ENCODE data around the gene USP47. TPM values are rescaled to one million over a fixed set of nuclear protein-coding genes. Genes with fewer than 3 reads are reported as not detected.

The USP47 gene
- polyA plus RNA-seq, 1 donor from 2014 or later, result 92.6 TPM

GRCh38 chr11:11805228-11805627 is 36.5 kb upstream of the USP47 start:
- Histone ChIP-seq H3K36me3 (ENCODE audit: insufficient read depth, low read length) (no peaks in the 10 kb centered on the region), H3K4me3 (ENCODE audit: low read length) (no peak overlapping the region), H3K27me3 (ENCODE audit: insufficient read depth, low read depth, low read length) (no peaks in the 10 kb centered on the region), H3K79me2 (replicated peaks; ENCODE audit: insufficient read depth, low read length) (no peaks in the 10 kb centered on the region), H3K9me2 (ENCODE audit: insufficient read depth, low read length) (no peaks in the 10 kb centered on the region), H3K27ac (ENCODE audit: low read length) (no peak overlapping the region), H3K9me3 (ENCODE audit: low read length) (no peaks in the 10 kb centered on the region), H4K20me1 (ENCODE audit: insufficient read depth) (no peaks in the 10 kb centered on the region), H3F3A (ENCODE audit: insufficient read depth, low read length, poor library complexity, severe bottlenecking) (no peaks in the 10 kb centered on the region), H3K4me2 (ENCODE audit: low read length) (no peak overlapping the region), H3K9ac (ENCODE audit: low read length) (no peak overlapping the region), H2AFZ (ENCODE audit: low read depth, low read length) (no peak overlapping the region)
- TF ChIP-seq POLR2AphosphoS5 (IDR thresholded peaks at IDR 0.05) (no peak), EP300 (conservative IDR thresholded peaks at IDR 0.05; ENCODE audit: poor library complexity, severe bottlenecking) (no peak), EZH2 (IDR thresholded peaks at IDR 0.05; ENCODE audit: borderline replicate concordance, insufficient read depth, low read length, poor library complexity, severe bottlenecking) (no peak), TAF1 (IDR thresholded peaks at IDR 0.05; ENCODE audit: low read depth) (no peak), MXI1 (conservative IDR thresholded peaks at IDR 0.05; ENCODE audit: poor library complexity, severe bottlenecking) (no peak), RAD21 (conservative IDR thresholded peaks at IDR 0.05) (no peak), SMC3 (conservative IDR thresholded peaks at IDR 0.05; ENCODE audit: poor library complexity) (no peak)
- TF ChIP-seq, protein P1, sequence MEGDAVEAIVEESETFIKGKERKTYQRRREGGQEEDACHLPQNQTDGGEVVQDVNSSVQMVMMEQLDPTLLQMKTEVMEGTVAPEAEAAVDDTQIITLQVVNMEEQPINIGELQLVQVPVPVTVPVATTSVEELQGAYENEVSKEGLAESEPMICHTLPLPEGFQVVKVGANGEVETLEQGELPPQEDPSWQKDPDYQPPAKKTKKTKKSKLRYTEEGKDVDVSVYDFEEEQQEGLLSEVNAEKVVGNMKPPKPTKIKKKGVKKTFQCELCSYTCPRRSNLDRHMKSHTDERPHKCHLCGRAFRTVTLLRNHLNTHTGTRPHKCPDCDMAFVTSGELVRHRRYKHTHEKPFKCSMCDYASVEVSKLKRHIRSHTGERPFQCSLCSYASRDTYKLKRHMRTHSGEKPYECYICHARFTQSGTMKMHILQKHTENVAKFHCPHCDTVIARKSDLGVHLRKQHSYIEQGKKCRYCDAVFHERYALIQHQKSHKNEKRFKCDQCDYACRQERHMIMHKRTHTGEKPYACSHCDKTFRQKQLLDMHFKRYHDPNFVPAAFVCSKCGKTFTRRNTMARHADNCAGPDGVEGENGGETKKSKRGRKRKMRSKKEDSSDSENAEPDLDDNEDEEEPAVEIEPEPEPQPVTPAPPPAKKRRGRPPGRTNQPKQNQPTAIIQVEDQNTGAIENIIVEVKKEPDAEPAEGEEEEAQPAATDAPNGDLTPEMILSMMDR (IDR thresholded peaks at IDR 0.05; ENCODE audit: poor library complexity, severe bottlenecking), result no peak
- TF ChIP-seq, protein P2, sequence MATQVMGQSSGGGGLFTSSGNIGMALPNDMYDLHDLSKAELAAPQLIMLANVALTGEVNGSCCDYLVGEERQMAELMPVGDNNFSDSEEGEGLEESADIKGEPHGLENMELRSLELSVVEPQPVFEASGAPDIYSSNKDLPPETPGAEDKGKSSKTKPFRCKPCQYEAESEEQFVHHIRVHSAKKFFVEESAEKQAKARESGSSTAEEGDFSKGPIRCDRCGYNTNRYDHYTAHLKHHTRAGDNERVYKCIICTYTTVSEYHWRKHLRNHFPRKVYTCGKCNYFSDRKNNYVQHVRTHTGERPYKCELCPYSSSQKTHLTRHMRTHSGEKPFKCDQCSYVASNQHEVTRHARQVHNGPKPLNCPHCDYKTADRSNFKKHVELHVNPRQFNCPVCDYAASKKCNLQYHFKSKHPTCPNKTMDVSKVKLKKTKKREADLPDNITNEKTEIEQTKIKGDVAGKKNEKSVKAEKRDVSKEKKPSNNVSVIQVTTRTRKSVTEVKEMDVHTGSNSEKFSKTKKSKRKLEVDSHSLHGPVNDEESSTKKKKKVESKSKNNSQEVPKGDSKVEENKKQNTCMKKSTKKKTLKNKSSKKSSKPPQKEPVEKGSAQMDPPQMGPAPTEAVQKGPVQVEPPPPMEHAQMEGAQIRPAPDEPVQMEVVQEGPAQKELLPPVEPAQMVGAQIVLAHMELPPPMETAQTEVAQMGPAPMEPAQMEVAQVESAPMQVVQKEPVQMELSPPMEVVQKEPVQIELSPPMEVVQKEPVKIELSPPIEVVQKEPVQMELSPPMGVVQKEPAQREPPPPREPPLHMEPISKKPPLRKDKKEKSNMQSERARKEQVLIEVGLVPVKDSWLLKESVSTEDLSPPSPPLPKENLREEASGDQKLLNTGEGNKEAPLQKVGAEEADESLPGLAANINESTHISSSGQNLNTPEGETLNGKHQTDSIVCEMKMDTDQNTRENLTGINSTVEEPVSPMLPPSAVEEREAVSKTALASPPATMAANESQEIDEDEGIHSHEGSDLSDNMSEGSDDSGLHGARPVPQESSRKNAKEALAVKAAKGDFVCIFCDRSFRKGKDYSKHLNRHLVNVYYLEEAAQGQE (IDR thresholded peaks at IDR 0.05; ENCODE audit: borderline replicate concordance), result no peak

GRCh38 chr11:11806074-11806473 is 35.7 kb upstream of the USP47 start:
- Histone ChIP-seq H3K36me3 (ENCODE audit: insufficient read depth, low read length) (no peaks in the 10 kb centered on the region), H3K27ac (ENCODE audit: low read length) (no peak overlapping the region), H3K4me3 (ENCODE audit: low read length) (no peak overlapping the region), H3F3A (ENCODE audit: insufficient read depth, low read length, poor library complexity, severe bottlenecking) (no peaks in the 10 kb centered on the region), H3K27me3 (ENCODE audit: insufficient read depth, low read depth, low read length) (no peaks in the 10 kb centered on the region), H3K79me2 (replicated peaks; ENCODE audit: insufficient read depth, low read length) (no peaks in the 10 kb centered on the region), H3K9me3 (ENCODE audit: low read length) (no peaks in the 10 kb centered on the region), H2AFZ (ENCODE audit: low read depth, low read length) (no peak overlapping the region), H3K9me2 (ENCODE audit: insufficient read depth, low read length) (no peaks in the 10 kb centered on the region), H3K9ac (ENCODE audit: low read length) (no peak overlapping the region), H3K4me2 (ENCODE audit: low read length) (no peak overlapping the region), H4K20me1 (ENCODE audit: insufficient read depth) (no peaks in the 10 kb centered on the region)
- TF ChIP-seq, protein P2 (IDR thresholded peaks at IDR 0.05; ENCODE audit: borderline replicate concordance), result no peak
